Neural cell (in vitro differentiated cells): ENCODE measurements around the gene SLC17A5.
A peak's percentile ranks its signal among the peaks of the same experiment; 100 is the strongest.

Experiments
- CTCF ChIP-seq: fragments of 450-650 bp; IDR thresholded peaks from 2 replicates; pipeline ENCODE4 v1.5.1; 2014; ENCODE audit warnings: antibody characterized with exemption, mild to moderate bottlenecking, moderate library complexity; ENCODE audit not compliant: poor library complexity, severe bottlenecking
- EP300 ChIP-seq: fragments of 450-650 bp; conservative IDR thresholded peaks from 2 replicates; pipeline ENCODE4 v1.6.1; 2014; ENCODE audit warnings: antibody characterized with exemption, mild to moderate bottlenecking, moderate library complexity; ENCODE audit not compliant: poor library complexity, severe bottlenecking
- EZH2 ChIP-seq: fragments of 200-600, 300-800 bp; shearing (Covaris generic), sonication (generic); IDR thresholded peaks from 2 replicates; pipeline ENCODE4 v1.6.1; 2014; ENCODE audit warnings: antibody characterized with exemption, low read length, borderline replicate concordance, mild to moderate bottlenecking; ENCODE audit not compliant: insufficient read depth, poor library complexity, severe bottlenecking
- MXI1 ChIP-seq: fragments of 450-650 bp; conservative IDR thresholded peaks from 2 replicates; pipeline ENCODE4 v1.6.1; 2014; ENCODE audit warnings: antibody characterized with exemption, mild to moderate bottlenecking; ENCODE audit not compliant: poor library complexity, severe bottlenecking
- POLR2AphosphoS5 ChIP-seq: IDR thresholded peaks from 2 replicates; pipeline ENCODE4 v1.6.1; 2012
- RAD21 ChIP-seq: fragments of 450-650 bp; conservative IDR thresholded peaks from 2 replicates; pipeline ENCODE4 v1.6.1; 2014; ENCODE audit warnings: antibody characterized with exemption, mild to moderate bottlenecking, moderate library complexity
- REST ChIP-seq: IDR thresholded peaks from 2 replicates; pipeline ENCODE4 v1.6.1; 2012; ENCODE audit warnings: borderline replicate concordance
- SMC3 ChIP-seq: fragments of 450-650 bp; conservative IDR thresholded peaks from 2 replicates; pipeline ENCODE4 v1.6.1; 2014; ENCODE audit warnings: antibody characterized with exemption, mild to moderate bottlenecking, moderate library complexity; ENCODE audit not compliant: poor library complexity
- TAF1 ChIP-seq: IDR thresholded peaks from 2 replicates; pipeline ENCODE4 v1.6.1; 2012; ENCODE audit warnings: low read depth

- TF ChIP-seq CTCF (peak; percentile 55), RAD21 (no peak), POLR2AphosphoS5 (no peak), REST (no peak), MXI1 (no peak), TAF1 (peak; percentile 7), EZH2 (no peak), SMC3 (peak; percentile 35), EP300 (no peak)
Observed at GRCh38 chr6:73652637-73653570, 888 bp downstream of the SLC17A5 start.
